Colonic mucosa (tissue), 4 donors: ENCODE data around the gene DCDC2. TPM values are rescaled to one million over a fixed set of nuclear protein-coding genes. Genes with fewer than 3 reads are reported as not detected.
"Not testable (repeated sequence)": the region's sequence is repeated elsewhere in the genome, so short reads cannot be mapped to it uniquely, and the experiment has no call there.

ENCODE experiments used
- DNase-seq: peaks from one replicate; pipeline ENCODE4 v3.0.0-alpha.2; 2020
- H3K27ac ChIP-seq: fragments of 200-600 bp; one replicate; pipeline ENCODE4 v1.8.0; 2021
- H3K27me3 ChIP-seq: fragments of 200-600 bp; one replicate; pipeline ENCODE4 v1.8.0; 2021
- H3K36me3 ChIP-seq: fragments of 200-600 bp; one replicate; pipeline ENCODE4 v1.8.0; 2021
- H3K4me1 ChIP-seq: fragments of 200-600 bp; one replicate; pipeline ENCODE4 v1.8.0; 2021; ENCODE audit warnings: mild to moderate bottlenecking
- H3K4me3 ChIP-seq: fragments of 200-600 bp; one replicate; pipeline ENCODE4 v1.8.0; 2021
- H3K9ac ChIP-seq, 2 donors: one replicate each; pipeline ENCODE4 v1.7.0; 2013; ENCODE audit warnings: control low read depth in 2 of 2, low read depth in 2 of 2, low read length in 2 of 2
- H3K9me3 ChIP-seq: fragments of 200-600 bp; one replicate; pipeline ENCODE4 v1.8.0; 2021
- CTCF ChIP-seq: fragments of 200-600 bp; IDR thresholded peaks from one replicate; pipeline ENCODE4 v1.8.0; 2022; ENCODE audit warnings: antibody characterized with exemption, mild to moderate bottlenecking
- intact Hi-C: fragments of 100-400 bp; cut with DNase I; formaldehyde crosslinking; loops from one replicate; pipeline ENCODE4 v1.14.1; 2022
- total RNA-seq, 2 donors: library from RNA; stranded (reverse); fragmentation: NEBNext Ultra II Directional in 1 of 2; extraction: Animal tissue kit (Norgen Biotek cat#: 25700) in 1 of 2; gene quantifications; one replicate each; pipeline ENCODE4 v1.2.1, GENCODE V29; 2021
- donor health status: healthy.
- donor health status: DM: no; HTN: no; CAD: no.
- donor health status: DM: no; HTN: no; CAD: no.

The DCDC2 gene
- total RNA-seq, 2 donors from 2014 or later: 3.3 to 9.4 TPM

GRCh38 chr6:24381476-24382219 lies 23.8 kb upstream of the DCDC2 start:
- Histone ChIP-seq H3K9ac (no peak overlapping the region), H3K9me3 (no peaks in the 10 kb centered on the region), H3K4me3 (no peak overlapping the region), H3K36me3 (no peaks in the 10 kb centered on the region), H3K27me3 (no peaks in the 10 kb centered on the region), H3K27ac (no peak overlapping the region), H3K4me1 (no peaks in the 10 kb centered on the region)
- DNase-seq: no peak
- intact Hi-C loops: no loop called here
- no peak for TF ChIP-seq CTCF

- H3K9ac ChIP-seq: no peak overlapping the region
- H3K4me3 ChIP-seq: no peak overlapping the region
- no peaks in the 10 kb centered on the region for H3K9me3 ChIP-seq
- H3K36me3 ChIP-seq: no peaks in the 10 kb centered on the region
- no peaks in the 10 kb centered on the region for H3K27me3 ChIP-seq
- TF ChIP-seq CTCF: no peak
- intact Hi-C loops: no loop called here
- DNase-seq: no peak
- H3K27ac ChIP-seq: no peak overlapping the region
- no peaks in the 10 kb centered on the region for H3K4me1 ChIP-seq
These were observed 20.7 kb upstream of the DCDC2 start for GRCh38 chr6:24378473-24379097.

GRCh38 chr6:24376871-24377270 lies 19.0 kb upstream of the DCDC2 start:
- H3K4me1 ChIP-seq: no peaks in the 10 kb centered on the region
- H3K9ac ChIP-seq: no peak overlapping the region
- H3K27me3 ChIP-seq: no peaks in the 10 kb centered on the region
- H3K36me3 ChIP-seq: no peaks in the 10 kb centered on the region
- DNase-seq: no peak
- no peak overlapping the region for H3K4me3 ChIP-seq
- no peak for TF ChIP-seq CTCF
- no peaks in the 10 kb centered on the region for H3K9me3 ChIP-seq
- no peak overlapping the region for H3K27ac ChIP-seq
- intact Hi-C loops: no loop called here

- H3K9ac ChIP-seq: no peak overlapping the region
- no peak for TF ChIP-seq CTCF
- no peak for DNase-seq
- H3K27ac ChIP-seq: no peak overlapping the region
- no peaks in the 10 kb centered on the region for H3K36me3 ChIP-seq
- no peak overlapping the region for H3K4me3 ChIP-seq
- intact Hi-C loops: no loop called here
- H3K4me1 ChIP-seq: no peaks in the 10 kb centered on the region
- H3K9me3 ChIP-seq: no peaks in the 10 kb centered on the region
- no peaks in the 10 kb centered on the region for H3K27me3 ChIP-seq
These were observed 16.8 kb upstream of the DCDC2 start for GRCh38 chr6:24374612-24375011.

- DNase-seq, H3K9me3 ChIP-seq, intact Hi-C loops, H3K27ac ChIP-seq, H3K9ac ChIP-seq, H3K4me1 ChIP-seq, H3K27me3 ChIP-seq, H3K4me3 ChIP-seq, H3K36me3 ChIP-seq: not testable (repeated sequence)
These were observed 7.3 kb upstream of the DCDC2 start for GRCh38 chr6:24365103-24365633.

- DNase-seq, H3K9me3 ChIP-seq, H3K27me3 ChIP-seq, H3K4me3 ChIP-seq, H3K36me3 ChIP-seq, intact Hi-C loops, H3K27ac ChIP-seq, H3K4me1 ChIP-seq, H3K9ac ChIP-seq: not testable (repeated sequence)
These were observed 4.5 kb upstream of the DCDC2 start for GRCh38 chr6:24362363-24362762.
